Panc1 (cell line): ENCODE results near the gene MALAT1.
A peak's percentile ranks its signal among the peaks of the same experiment; 100 is the strongest.

Experiments
- POLR2AphosphoS5 ChIP-seq: IDR thresholded peaks from 2 replicates; pipeline ENCODE4 v1.6.1; 2012; ENCODE audit warnings: mild to moderate bottlenecking, low read depth, low read length, moderate library complexity
- TF ChIP-seq, protein P1 (sequence below): fragments of 450-650 bp; IDR thresholded peaks from 2 replicates; pipeline ENCODE4 v1.5.1; 2017; ENCODE audit warnings: mild to moderate bottlenecking

GRCh38 chr11:65473278-65473860 is 25.5 kb upstream of the MALAT1 start:
- TF ChIP-seq, protein P1, sequence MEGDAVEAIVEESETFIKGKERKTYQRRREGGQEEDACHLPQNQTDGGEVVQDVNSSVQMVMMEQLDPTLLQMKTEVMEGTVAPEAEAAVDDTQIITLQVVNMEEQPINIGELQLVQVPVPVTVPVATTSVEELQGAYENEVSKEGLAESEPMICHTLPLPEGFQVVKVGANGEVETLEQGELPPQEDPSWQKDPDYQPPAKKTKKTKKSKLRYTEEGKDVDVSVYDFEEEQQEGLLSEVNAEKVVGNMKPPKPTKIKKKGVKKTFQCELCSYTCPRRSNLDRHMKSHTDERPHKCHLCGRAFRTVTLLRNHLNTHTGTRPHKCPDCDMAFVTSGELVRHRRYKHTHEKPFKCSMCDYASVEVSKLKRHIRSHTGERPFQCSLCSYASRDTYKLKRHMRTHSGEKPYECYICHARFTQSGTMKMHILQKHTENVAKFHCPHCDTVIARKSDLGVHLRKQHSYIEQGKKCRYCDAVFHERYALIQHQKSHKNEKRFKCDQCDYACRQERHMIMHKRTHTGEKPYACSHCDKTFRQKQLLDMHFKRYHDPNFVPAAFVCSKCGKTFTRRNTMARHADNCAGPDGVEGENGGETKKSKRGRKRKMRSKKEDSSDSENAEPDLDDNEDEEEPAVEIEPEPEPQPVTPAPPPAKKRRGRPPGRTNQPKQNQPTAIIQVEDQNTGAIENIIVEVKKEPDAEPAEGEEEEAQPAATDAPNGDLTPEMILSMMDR: no peak
- 0 out of 2 replicates have a peak, but pooled peaks have one; percentile 27 for TF ChIP-seq POLR2AphosphoS5
